ENCODE measurements around the gene MAPK10.
"Not testable (repeated sequence)": the region's sequence is repeated elsewhere in the genome, so short reads cannot be mapped to it uniquely, and the experiment has no call there.

Gene MAPK10

GRCh38 chr4:86091201-86091600 is 268.7 kb downstream of the MAPK10 start:
- no peak overlapping the region for H3K9ac ChIP-seq (ENCODE audit: low read length)
- H4K20me1 ChIP-seq (ENCODE audit: insufficient read depth, low read length), result no peaks in the 10 kb centered on the region
- TF ChIP-seq EZH2phosphoT487 (IDR thresholded peaks at IDR 0.05; ENCODE audit: low read depth) (no peak), CTCF (IDR thresholded peaks at IDR 0.05; ENCODE audit: low read depth, low read length) (no peak)
- no peaks in the 10 kb centered on the region for H3K36me3 ChIP-seq (replicated peaks; ENCODE audit: low read depth, low read length)
- H3K27ac ChIP-seq (ENCODE audit: low read length), result no peak overlapping the region
- H3K4me1 ChIP-seq (ENCODE audit: low read length), result no peaks in the 10 kb centered on the region
- no peaks in the 10 kb centered on the region for H3K79me2 ChIP-seq (ENCODE audit: low read length)
- no peaks in the 10 kb centered on the region for H3K9me3 ChIP-seq (ENCODE audit: insufficient read depth, low read length)
- no peak overlapping the region for H3K4me3 ChIP-seq (ENCODE audit: low read length)
- H3K27me3 ChIP-seq (ENCODE audit: low read depth, low read length), result no peaks in the 10 kb centered on the region
- H3K4me2 ChIP-seq (ENCODE audit: low read length), result no peak overlapping the region
- no peak overlapping the region for H2AFZ ChIP-seq (ENCODE audit: low read depth, low read length)

- H3K4me2 ChIP-seq (ENCODE audit: low read length), result no peak overlapping the region
- H3K79me2 ChIP-seq (ENCODE audit: low read length), result no peaks in the 10 kb centered on the region
- H4K20me1 ChIP-seq (ENCODE audit: insufficient read depth, low read length), result no peaks in the 10 kb centered on the region
- no peak overlapping the region for H3K9ac ChIP-seq (ENCODE audit: low read length)
- no peak overlapping the region for H2AFZ ChIP-seq (ENCODE audit: low read depth, low read length)
- H3K4me1 ChIP-seq (ENCODE audit: low read length), result no peaks in the 10 kb centered on the region
- H3K27ac ChIP-seq (ENCODE audit: low read length), result no peak overlapping the region
- no peaks in the 10 kb centered on the region for H3K36me3 ChIP-seq (replicated peaks; ENCODE audit: low read depth, low read length)
- no peaks in the 10 kb centered on the region for H3K27me3 ChIP-seq (ENCODE audit: low read depth, low read length)
- TF ChIP-seq EZH2phosphoT487 (IDR thresholded peaks at IDR 0.05; ENCODE audit: low read depth) (no peak), CTCF (IDR thresholded peaks at IDR 0.05; ENCODE audit: low read depth, low read length) (no peak)
- H3K9me3 ChIP-seq (ENCODE audit: insufficient read depth, low read length), result no peaks in the 10 kb centered on the region
- no peak overlapping the region for H3K4me3 ChIP-seq (ENCODE audit: low read length)
Observed at GRCh38 chr4:86089781-86090323, 270.0 kb downstream of the MAPK10 start.

GRCh38 chr4:86089053-86089452 is 270.8 kb downstream of the MAPK10 start:
- H3K4me1 ChIP-seq (ENCODE audit: low read length), result no peaks in the 10 kb centered on the region
- H3K9me3 ChIP-seq (ENCODE audit: insufficient read depth, low read length), result no peaks in the 10 kb centered on the region
- H3K4me2 ChIP-seq (ENCODE audit: low read length), result no peak overlapping the region
- H3K36me3 ChIP-seq (replicated peaks; ENCODE audit: low read depth, low read length), result no peaks in the 10 kb centered on the region
- no peaks in the 10 kb centered on the region for H4K20me1 ChIP-seq (ENCODE audit: insufficient read depth, low read length)
- no peak overlapping the region for H3K9ac ChIP-seq (ENCODE audit: low read length)
- no peak overlapping the region for H3K4me3 ChIP-seq (ENCODE audit: low read length)
- H2AFZ ChIP-seq (ENCODE audit: low read depth, low read length), result no peak overlapping the region
- no peak overlapping the region for H3K27ac ChIP-seq (ENCODE audit: low read length)
- TF ChIP-seq CTCF (IDR thresholded peaks at IDR 0.05; ENCODE audit: low read depth, low read length) (no peak), EZH2phosphoT487 (IDR thresholded peaks at IDR 0.05; ENCODE audit: low read depth) (no peak)
- no peaks in the 10 kb centered on the region for H3K27me3 ChIP-seq (ENCODE audit: low read depth, low read length)
- no peaks in the 10 kb centered on the region for H3K79me2 ChIP-seq (ENCODE audit: low read length)

GRCh38 chr4:86075796-86076195 is 284.1 kb downstream of the MAPK10 start:
- H3K36me3 ChIP-seq (replicated peaks; ENCODE audit: low read depth, low read length); H4K20me1 ChIP-seq (ENCODE audit: insufficient read depth, low read length); H3K9me3 ChIP-seq (ENCODE audit: insufficient read depth, low read length); H3K27me3 ChIP-seq (ENCODE audit: low read depth, low read length); H3K79me2 ChIP-seq (ENCODE audit: low read length); H3K4me3 ChIP-seq (ENCODE audit: low read length); H3K9ac ChIP-seq (ENCODE audit: low read length); H3K27ac ChIP-seq (ENCODE audit: low read length); H2AFZ ChIP-seq (ENCODE audit: low read depth, low read length); H3K4me1 ChIP-seq (ENCODE audit: low read length); H3K4me2 ChIP-seq (ENCODE audit: low read length): not testable (repeated sequence)

- Histone ChIP-seq H3K4me2 (ENCODE audit: low read length) (no peak overlapping the region), H4K20me1 (ENCODE audit: insufficient read depth, low read length) (no peaks in the 10 kb centered on the region), H2AFZ (ENCODE audit: low read depth, low read length) (no peak overlapping the region), H3K9me3 (ENCODE audit: insufficient read depth, low read length) (no peaks in the 10 kb centered on the region), H3K4me3 (ENCODE audit: low read length) (no peak overlapping the region), H3K36me3 (replicated peaks; ENCODE audit: low read depth, low read length) (no peaks in the 10 kb centered on the region), H3K9ac (ENCODE audit: low read length) (no peak overlapping the region), H3K27me3 (ENCODE audit: low read depth, low read length) (no peaks in the 10 kb centered on the region), H3K4me1 (ENCODE audit: low read length) (peaks cover 7% of the 10 kb centered on the region; the same call in 1 of the 2 replicates), H3K27ac (ENCODE audit: low read length) (no peak overlapping the region), H3K79me2 (ENCODE audit: low read length) (no peaks in the 10 kb centered on the region)
- no peak for TF ChIP-seq EZH2phosphoT487 (IDR thresholded peaks at IDR 0.05; ENCODE audit: low read depth)
- TF ChIP-seq CTCF (IDR thresholded peaks at IDR 0.05; ENCODE audit: low read depth, low read length), result no peak
Observed at GRCh38 chr4:86060341-86060740, 299.5 kb downstream of the MAPK10 start.
